ENCODE results near the gene HOXB13.

The HOXB13 gene

DNA sequence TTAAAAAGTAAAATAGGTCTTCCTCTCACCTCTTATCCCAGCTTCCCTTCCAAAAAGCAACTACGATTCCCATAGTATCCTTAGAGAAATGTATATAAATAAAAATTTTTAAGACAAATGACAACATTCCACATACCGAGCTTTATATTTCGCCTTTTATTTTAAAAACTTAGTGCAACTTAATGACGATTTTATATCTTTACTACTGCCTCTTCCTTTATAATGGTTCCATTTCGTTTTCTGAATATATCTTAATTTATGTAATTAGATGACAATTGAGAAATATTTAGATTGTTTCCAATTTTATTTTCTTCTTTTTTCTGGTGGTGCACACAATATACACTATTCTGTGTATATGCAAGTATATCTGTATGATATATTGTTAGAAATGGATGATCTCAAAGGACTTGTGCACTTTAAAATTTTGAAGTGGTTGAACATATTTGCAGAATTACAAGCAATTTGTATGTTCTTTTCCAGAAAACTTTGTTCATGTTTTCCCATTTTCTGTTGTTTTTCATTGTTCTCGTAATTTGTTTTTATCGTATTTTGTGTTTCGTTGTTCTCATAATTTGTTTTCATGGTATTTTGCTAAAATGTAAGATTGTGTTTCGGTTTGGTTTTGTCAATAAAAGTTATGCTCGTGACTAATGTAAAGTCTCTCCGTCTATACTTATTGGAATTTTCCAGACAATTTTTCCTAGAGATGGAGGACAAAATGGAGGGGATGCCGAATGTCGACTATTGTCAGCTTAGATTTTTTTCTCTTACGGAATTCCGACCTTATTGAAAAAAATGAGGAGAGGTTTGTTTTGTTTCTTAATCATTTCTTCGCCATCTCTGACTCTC, 20.4 kb upstream of the HOXB13 start:
- DNase-seq = no peak

DNA sequence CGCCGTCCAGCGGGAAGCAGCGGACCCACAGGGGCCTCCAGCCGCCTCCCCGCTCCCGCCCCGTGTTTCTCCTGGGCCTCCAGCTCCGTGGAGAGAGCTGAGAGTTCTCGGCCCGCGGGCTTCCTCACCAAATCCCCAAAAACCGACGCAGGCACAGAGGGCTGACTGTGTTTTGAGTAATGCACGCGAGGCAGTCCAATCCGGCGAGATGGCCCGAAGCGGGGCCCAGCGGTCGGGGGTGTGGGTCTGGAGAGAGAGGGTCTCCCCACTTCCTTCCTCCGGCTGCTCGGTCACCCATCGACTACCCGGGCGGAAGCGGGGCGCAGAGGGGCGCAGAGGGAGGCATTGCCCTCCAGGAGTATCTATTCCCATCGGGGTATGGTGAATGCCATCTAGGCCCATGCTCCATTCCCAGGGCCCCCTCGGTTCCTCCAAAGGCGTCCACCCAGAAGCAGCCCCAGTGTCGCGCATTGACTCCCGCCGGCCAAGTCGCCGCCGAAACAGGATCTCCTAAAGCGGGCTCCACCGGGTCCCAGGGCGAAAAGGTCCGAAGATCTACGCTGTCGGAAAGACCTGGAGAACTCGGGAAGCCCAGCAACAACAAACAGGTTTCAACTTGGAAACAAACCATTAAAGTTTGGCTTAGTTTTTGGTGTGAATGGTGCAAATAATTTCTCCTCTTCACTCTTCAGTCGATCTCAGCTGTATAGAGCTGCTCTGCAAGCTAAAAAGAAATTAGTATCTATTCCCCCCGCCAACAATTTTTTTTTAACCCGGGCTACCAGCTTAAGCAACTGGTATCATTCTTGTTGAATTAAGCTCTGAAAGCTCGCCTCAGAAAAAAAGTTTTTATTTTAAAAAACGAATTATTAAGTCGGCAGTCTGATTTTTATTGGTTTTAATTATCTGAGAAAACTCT, 19.2 kb upstream of the HOXB13 start:
- peak; percentile 66 for DNase-seq

DNA sequence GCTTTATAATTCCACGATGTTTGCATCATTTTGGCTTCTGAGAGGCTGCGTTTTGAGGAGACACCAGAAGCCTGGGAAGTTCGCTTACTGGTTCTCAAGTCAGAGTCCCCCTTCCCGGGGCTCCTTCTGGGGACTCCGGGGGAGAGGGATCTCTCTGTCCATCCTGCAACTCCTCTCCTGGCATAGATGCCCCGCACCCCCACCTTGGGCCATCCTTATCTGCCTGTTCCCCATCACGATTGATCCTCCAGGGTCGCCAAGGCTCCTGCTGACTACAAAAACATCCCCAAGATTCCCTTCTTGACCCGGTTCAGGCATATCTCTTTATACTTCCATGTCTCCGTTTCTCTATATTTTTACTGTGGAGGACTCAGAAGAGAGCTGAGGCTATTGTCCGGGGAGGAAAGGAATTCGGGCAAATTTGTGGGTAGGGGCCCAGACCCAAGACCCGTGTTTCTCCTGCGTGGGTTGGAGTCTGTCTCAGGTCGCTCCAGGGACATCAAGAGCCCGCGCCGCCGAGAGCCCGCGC, 18.4 kb upstream of the HOXB13 start:
- peak; percentile 46 for DNase-seq

DNA sequence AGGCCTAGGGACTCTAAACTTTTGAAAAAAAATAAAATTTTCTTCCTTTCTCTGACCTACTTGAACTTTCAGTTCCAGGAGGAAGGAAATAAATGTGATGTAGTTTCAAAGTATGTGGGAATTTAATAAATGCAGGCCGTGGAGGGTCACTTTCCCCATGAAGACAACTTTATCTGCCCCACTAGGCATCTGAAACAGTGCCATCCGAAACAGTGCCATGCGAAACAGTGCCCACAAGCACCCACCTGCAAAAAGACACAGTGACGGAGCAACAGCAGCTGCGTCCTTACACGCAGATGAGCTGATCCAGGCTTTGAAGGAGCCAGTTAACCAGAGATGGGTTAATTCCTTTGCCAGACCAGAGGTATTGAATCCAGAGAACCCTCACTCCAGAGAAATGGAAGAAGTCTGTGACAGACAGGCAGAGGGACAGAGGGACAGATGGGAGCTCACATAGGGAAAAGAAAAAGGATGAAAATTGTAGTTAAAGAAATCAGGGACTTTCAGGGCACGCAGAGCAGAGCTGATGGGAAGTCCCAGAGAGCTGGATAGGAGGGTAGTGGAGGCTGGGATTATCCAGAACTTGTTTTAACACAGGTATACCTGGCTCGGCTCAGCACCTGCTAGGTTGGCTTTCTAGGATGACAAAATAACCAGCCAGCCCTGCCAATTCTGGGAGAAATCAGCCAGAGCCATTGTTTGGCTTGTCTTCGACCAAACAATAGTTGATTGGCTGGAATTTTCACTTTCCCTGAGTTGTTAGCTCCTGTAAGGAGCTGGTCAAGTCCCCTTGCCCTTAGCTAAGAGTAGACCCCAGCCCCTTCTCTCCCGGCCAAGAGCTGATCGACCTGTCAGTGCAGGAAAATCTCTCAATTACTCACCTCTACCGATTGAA, 17.1 kb upstream of the HOXB13 start:
- DNase-seq = peak; percentile 26

DNA sequence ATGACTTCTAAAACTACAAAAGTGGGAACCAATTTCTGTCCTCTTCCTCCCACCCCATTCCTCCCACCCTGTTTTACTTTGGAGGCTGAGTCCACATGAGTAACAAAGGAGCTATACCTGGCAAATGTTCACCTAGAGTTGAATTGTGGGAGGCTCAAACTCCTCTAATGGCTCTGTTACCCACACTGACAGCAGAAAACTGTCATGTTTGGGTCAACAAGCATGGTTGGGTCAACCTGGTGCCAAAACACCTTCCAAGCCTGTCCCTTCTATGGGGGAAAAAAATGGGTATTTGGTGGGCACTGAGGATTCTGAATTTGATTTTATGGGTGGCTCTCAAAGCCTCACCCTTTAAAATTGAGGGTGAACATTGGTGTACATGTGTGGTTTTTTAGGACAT, 12.0 kb upstream of the HOXB13 start:
- peak; percentile 4 for DNase-seq

DNA sequence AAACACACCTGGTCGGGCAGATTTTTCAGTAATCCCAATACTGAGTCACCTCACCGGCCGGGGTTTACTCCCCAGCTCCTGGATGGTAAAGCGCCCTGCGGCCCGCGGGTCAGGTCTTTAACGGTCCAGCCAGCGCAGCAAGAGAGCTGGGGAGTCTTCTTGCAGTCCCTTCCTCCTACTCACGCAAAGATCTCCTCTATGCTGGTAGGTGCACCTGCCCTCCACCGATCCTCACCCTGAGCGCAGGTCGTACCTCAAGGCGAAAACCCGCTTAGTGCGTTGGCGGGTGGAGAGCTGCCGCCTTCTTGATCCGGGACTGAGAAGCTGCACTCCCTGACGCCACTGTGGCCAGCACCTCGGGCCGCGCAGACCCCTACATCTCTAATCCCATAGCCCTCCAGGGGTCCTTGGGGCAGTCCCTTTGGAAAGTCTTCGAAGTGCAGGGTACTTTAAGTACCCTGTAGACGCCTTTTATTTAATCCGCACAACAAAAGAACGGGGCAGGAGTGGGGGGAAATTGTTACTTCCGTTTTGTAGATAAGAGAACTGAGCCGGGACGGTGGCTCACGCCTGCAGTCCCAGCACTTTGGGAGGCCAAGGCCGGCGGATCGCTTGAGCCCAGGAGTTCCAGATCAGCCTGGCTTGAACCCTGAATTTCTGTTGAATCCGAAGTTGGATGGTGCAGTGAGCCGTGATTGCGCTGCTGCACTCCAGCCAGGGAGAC, 10.4 kb upstream of the HOXB13 start:
- peak; percentile 53 for DNase-seq

DNA sequence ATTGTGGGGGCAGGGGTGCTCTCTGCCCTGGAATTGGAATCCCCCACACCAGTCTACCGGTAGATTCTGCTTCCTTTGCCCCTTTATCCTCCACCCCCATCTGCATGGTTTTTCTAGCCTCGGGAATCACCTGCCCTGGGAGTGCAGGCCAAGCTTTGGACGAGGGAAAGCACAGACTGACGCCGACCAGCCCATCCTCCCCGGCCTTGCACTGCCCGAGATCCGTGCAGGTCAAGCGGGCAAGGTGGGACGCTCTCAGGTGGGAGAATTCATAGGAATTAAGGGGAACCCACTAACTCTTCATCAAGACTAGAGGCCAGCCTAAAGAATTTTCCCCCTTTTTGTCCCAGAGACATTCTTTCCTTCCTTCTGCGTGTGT, 9.9 kb upstream of the HOXB13 start:
- DNase-seq = no peak

DNA sequence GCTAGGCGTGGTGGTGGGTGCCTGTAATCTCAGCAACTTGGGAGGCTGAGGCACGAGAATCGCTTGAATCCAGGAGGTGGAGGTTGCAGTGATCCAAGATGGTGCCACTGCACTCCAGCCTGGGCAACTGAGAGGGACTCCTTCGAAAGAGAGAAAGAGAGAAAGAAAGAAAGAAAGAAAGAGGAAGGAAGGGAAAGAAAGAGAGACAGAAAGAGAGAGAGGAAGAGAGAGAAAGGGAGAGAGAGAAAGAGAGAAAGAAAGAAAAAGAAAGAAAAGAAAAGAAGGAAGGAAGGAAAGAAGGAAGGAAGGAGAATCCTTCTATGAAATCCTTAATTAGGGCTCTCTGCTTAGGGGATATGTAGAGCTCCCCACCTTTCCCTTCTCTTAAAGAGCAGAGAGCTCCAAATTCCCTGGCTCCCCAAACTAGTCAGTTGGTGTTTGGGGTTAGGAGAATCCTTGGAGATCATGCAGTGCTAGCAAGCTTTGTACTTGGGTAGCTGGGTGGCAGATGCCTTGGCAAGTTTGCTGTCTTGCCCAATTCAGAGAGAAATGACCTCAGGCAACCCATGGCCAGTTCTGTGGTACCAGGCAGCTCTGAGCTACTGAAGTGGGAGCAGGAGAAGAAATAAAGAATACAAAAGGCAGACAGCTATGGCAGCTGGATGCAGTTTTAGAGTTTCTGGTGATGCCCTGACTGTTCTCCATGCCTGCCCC, 8.9 kb upstream of the HOXB13 start:
- peak; percentile 9 for DNase-seq

DNA sequence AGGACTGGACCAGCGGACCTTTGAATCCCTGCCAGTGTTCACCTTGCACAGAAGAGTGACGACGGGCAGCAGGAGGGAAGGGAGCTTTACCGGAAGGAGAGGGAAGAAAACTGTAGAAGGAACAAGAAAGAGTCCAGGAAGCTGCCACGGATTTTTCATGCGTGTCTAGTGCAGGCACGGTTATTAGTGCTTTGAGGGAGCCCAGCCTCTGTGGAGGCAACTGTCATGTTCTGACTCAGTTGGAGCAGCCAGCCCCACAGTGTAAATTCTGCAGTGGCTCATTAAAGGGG, 6.5 kb upstream of the HOXB13 start:
- DNase-seq = no peak

DNA sequence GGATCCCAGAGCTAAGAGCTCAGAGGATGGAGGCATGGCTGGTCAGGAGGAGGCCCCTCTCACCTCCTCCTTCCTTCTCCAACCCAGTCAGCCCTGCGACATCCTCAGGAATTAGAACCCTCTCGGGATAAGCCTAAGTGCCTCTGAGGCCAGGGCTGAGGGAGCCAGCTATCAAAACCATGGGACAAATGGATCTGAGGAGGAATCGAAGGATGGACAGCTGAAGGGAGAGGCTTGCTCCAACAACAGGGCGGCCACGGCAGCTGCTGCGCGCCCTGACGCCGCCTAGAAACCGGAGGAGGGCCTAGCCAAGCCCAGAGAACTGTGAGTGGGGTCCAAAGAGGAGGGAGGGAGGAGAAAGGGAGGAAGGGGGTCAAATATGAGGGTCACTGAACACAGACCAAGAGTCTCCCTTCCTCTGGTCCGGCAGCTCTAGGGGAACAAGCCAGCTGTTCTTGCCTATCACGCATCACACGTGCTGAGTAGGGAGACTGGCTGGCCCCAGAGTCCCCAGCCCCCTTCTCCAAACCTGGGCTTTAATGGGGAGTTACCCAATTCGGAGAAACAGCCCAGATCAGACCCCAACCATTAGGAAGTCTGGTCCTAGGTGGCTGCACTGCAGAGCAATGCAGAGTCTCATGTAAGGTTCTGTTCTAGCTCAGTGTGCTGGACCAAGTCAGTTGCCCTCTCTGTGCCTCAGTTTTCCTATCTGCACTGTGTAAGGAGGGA, 5.9 kb upstream of the HOXB13 start:
- DNase-seq = no peak

DNA sequence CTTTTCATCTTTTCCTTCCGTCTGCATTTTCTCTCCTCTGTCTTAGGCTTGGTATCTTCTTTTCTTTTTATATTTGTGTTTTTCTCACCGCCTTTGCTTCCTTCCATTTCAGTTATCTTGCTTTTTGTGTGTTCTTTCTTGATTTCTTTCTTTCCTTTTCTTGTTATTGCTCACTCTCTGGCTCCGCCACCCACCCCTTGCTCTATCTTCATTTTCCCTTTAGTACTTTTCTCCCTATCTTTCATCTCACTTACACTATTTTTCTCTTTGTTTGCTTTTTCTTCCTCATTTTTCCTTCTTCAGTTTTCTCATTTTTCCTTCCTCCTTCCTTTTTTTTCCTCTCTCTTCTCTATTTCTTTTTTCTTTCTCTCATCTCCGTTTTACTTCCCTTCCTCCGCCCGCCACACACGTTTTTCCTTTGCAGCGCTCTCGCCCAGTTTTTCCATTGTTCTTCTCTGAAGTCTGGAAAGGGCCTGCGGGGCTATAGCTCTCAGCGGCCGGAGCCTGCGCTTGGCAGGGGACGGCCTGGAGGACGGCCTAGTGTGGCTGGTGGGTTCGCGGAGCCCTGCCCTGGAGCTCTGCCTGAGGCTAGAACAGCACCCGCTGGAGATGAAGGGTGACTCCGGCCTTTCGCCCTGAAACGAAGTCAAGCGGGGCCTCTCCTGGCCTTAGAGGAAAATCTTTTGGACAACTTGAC, 5.2 kb upstream of the HOXB13 start:
- DNase-seq = no peak

DNA sequence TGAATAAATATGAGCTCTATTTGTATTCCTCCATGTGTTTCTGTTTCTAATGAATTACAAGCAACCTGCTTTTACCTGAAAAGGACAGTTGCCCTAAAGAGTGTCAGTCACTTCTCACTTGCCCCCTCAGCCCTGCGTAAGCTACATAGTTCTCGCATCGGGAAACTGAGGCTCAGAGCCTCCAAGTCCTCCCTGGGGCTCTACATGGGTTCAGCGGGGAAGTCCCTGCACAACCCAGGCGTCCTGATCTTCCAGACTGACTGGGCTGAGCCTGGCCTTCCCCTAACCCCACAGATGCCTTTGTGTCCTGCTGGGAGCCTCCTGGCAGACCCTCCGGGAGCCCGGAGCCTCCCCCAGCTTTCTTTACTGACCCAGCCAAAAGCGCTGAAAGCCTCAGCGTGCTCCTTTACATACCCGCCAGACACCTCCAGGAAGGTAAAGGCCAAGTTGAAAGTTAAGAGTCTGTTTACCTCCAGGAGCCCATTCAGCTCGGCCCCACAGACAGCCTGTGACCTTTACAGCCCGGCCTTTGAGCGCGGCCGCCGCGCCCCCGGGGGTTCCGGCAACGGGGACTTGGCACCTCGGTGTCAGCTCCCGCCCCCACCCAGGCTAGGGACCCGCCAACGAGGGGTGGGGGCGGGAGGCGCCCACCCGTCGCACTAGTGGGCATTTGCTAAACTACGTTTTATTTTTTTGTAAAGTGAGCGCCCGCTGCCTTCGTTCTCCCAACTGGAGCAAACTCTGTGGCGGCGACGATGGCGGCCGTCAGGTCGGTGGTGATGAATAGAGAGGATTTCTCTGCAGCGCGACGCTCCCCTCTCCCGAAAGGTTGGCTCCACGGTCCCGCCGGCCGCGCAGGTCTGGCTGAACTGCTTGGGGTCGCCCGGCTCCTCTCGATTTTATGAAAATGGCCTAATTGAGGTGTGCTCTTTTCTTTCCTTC, 4.4 kb upstream of the HOXB13 start:
- no peak for DNase-seq

DNA sequence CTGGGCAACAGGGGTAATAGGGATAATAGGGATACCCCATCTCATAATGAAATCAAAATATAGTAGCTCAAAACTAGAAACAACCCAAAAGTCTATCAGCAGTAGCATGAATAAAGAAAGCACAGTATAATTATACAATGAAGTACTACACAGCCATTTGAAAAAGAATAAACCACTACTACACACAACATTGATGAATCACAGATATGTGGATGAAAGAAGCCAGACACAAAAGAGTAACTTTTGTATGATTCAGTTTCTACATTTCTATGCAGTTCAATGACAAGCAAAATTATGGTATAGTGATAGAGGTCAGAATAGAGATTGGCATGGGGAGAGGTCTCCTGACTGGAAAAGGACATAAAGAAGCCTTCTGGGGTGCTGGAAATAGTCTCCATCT, 2.8 kb upstream of the HOXB13 start:
- DNase-seq = no peak

DNA sequence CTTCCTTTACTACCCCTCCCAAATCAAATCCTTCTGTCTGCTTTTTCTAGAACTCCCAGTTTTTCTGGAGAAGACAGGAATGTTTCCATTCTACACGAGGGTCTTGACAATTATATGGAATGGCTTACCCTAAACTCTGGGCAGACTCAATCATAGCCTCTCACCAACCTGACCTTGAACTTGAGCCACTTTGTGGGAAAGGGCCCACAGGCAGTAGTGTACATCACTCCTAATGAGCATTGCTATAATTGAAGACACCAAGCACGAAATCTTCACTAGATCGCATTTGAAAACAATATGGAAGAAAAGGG, 1.6 kb upstream of the HOXB13 start:
- DNase-seq = no peak

DNA sequence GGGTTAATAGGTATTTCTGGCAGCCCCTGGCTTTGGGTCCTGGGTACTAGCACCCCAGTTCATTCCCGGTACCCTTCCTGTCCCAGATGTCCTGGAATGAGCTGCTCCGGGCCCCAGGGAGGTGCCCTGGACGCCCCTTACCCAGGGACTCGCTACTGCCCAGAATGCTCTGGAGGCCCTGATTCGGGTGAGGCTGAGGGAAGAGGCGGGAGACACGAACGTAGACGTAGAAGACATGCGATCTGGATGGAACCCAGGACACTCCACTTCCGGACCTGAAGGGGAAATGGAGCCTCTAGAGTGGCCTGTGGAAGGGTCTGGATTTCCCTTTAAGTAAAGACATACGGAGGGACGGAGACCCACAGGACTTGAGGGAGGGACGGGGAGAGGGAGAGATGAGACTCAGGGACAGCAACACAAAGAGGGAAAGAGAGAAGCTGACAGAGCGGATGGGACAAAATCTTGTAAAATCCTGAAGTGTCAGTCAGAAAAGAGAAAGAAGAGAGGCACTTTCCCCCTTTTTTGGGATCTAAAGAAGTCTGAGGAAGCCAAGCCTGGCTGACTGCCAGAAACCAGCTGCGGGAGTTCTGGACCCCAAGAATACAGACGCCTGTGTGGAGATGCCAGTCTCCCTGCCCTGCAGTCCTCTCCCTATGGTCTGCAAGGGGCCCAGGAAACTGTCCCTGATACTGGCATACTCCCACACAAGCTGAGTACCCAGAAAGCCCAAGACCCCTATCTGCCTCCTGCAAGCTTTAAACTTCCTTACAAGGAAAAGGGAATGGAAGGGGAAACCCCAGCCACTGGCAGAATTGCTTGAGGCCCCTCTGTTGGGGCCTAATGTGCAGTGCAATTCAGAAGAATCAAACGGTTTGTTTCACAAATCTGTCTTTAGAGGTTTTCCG, 1.0 kb upstream of the HOXB13 start:
- DNase-seq = peak; percentile 37

DNA sequence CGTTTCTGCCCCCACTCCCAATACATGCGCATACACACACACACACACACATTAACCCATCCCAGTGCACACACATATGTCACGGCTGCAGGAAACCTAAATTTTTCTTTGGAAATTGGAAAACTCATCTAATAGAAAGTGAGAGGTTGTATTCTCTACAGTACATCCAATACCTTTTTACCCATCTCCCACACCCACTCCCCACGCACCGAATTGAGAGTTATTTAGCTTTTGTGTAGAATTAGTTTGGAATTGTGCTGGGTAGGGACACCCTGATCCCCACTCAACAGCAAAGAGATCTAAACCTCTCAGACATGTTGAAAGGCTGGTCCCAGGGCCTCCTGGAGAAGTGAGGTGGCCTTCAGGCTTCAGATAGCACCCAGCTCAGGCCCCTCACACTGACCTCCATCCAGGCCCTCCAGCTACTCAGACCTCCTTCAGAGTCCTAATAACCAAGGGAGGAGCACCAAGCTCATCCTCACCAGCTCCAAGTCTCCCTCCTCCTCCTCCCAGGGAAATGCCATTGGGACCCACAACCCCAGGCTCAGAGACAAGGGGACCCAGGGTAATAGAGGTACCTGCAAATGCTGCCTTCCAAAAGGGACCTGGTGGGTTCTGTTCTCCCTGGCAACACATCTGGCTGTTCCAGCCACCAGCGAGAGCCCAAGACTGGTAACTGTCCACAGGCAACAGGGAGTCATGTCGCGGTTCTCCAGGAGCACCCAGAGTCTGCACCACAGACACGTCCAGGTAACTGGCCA, 955 bp downstream of the HOXB13 start:
- DNase-seq = no peak

DNA sequence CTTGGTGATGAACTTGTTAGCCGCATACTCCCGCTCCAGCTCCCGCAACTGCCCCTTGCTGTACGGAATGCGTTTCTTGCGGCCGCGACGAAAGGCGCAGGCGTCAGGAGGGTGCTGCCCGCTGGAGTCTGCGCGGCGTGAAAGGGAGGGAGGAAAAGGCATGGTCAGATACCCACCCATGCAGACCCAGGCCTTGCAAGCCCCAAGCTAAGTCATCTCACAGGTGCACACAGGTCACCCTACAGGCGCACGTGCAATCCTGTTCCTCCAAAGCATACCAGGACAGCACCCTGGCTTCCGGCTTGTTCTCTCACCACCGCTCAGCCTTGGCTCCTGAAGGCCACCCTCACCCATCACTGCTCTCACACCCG, 1.6 kb downstream of the HOXB13 start:
- no peak for DNase-seq

All from retina (tissue), 1 donor.